IPS-NIHi11 (cell line): ENCODE data around the gene ELF2.
A peak's percentile ranks its signal among the peaks of the same experiment; 100 is the strongest.
"Not testable (repeated sequence)": the region's sequence is repeated elsewhere in the genome, so short reads cannot be mapped to it uniquely, and the experiment has no call there.

Experiments used
- DNase-seq: peaks from one replicate; pipeline ENCODE4 v3.0.0; 2012; ENCODE audit warnings: mixed read lengths, low spot score

ELF2 gene

GRCh38 chr4:139020384-139020783 is 156.6 kb downstream of the ELF2 start:
- DNase-seq: peak; percentile 26

DNA sequence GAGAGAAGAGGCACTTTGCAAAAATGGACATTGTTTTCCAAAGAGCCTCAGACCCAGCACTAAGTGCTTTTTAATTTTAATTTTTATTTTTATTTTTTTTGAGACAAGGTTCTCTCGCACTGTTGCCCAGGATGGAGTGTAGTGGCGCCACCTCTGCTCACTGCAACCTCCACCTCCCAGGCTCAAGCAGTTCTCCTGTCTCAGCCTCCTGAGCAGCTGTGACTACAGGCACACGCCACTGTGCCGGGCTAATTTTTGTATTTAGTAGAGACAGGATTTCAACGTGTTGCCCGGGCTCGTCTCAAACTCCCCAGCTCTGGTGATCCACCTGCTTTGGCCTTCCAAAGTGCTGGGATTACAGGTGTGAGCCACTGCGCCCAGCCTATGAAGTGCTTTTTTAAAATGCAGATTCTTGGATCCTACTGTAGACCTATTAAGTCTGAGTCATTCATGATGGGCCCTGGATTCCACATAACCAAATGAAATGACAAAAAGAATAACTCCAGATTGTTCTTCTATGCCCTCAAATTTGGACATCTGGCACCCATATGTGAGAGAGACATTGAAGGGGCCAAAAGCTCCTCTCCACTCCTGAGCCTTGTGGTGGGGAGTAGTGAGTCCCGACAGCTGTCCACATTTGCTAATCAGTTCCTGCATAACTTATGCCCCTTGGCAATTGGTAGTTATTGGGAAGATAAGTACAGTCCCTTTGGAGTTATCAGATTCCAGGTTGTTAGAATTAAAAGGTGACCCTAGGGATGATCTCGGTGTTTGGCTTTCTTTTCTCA is 157.9 kb downstream of the ELF2 start:
- DNase-seq: no peak

DNA sequence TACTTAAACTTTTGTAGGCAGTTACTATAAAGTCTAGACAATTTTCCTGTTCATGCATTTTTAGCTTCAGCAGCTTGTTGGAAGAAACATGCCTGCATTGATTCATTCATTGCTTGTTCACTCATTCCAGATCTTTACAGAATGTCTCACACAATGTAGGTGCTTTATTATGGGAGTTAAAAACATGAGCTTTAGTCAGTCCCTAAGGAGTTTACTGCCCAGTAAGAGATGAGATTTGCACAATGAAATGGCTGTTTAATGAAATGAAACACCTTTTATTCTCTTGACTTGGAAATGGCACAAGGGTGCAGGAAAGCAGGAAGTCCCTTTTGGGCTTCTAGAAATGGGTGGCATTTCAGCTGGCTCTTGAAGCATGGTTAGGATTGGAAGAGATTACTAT is 158.5 kb downstream of the ELF2 start:
- DNase-seq: no peak

- no peak for DNase-seq
Observed at GRCh38 chr4:139017861-139018260, 159.2 kb downstream of the ELF2 start.

GRCh38 chr4:139015948-139016471 is 161.0 kb downstream of the ELF2 start:
- DNase-seq: no peak

DNA sequence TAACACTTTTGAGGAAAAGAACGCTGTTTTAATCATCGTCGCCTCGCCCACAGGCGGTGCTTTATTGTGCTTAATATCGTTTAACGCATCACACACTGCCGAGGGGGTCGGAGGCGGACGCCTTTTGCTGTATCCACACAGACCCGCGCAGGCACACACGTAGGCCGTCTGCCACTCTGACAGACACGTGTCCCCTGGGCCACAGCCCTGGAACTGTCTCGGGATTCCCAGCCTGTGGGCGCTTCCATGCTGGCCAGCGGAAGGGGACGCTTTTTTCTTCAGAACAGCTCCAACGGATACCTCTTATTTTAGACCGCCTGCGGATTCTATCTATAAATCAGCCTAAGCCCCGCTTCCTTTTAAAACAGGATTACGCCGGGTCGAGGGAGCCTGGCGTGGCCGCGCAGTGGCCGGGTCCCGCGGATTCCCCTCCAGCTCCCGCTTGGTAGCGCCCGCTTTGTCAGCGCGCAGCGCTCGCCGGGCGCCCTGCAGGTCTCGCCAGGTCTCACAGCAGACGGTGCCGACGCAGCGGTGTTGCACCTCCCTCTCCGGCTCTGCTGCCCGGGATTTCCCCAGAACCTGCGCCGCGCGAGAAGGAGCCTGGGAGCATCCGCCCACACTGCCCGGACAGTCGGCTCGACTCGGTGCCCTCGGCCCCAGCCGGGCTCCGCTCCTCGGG is 161.6 kb downstream of the ELF2 start, which contains the start of gene NOCT:
TSS of gene NOCT (plus strand) at position 513 of the 679 bp plus-strand sequence. CDS start 201 bp downstream, outside the sequence.
- DNase-seq: peak; percentile 89

GRCh38 chr4:139014371-139015268 is 162.4 kb downstream of the ELF2 start:
- DNase-seq: peak; percentile 34

DNA sequence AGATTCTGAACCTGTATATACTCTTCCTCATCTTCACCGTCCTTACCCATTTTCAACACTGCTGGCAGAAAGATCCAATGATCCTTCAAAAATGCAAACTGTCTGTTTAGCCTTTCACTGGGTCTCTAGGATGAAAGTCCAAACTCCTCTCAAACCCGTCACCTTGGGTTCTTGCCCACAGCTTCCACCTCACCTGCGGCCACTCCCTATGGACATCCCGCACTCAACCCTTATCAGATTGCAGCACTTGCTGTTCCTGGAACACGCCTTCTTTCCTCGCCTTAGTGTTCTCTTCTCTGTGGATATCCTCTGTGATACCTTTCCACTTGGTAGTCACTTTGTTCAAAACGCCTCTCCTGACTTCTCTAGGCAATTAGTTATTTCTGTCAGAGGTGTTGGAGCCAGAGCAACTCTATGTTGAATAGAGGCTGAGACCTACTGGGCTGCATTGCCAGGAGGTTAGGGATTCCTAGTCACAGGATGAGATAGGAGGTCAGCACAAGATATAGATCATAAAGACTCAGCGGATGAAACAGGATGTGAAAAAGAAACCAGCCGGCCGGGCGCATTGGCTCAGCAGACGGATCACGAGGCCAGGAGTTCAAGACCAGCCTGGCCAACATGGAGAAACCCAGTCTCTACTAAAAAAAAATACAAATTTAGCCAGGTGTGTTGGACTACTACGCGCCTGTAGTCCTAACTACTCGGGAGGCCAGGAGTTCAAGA is 165.6 kb downstream of the ELF2 start:
- DNase-seq: no peak

DNA sequence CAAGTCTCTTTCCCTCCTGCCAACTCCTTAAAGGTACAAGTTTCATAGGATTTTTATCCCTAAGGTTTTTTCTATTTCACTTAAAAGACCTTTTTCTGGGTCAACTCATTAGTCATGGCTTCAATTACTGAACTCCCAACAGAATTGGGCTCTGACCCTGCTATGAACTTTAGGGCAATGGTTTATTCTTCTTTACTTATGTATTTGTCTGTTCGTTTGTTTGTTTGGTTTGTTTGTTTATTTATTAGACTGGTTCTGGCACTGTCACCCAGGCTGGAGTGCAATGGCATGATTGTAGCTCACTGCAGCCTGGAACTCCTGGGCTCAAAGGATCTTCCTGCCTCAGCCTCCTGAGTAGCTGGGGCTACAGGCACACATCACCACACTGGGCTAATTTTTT is 167.3 kb downstream of the ELF2 start:
- DNase-seq: no peak

GRCh38 chr4:139008278-139008677 is 168.7 kb downstream of the ELF2 start:
- not testable (repeated sequence) for DNase-seq

DNA sequence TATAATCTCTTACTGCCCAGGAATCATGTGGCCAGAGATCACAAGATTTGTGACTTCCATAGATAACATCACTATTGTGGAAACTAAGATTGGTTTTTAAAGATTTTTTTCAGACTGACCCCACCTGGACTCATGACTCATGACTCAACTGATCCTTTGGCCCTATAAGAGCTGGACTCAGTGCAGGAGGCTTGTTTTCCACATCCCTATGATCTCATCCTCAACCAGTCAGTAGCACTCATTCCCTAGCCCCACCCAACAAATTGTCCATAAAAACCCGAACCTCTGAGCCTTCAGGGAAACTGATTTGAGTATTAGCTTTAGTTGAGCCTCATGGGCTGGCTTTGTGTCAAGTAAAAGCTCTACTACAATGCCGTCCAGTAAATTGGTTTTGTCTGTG is 169.4 kb downstream of the ELF2 start:
- DNase-seq: no peak
